K562 (cell line): Measurements from ENCODE around the gene RPLP2. TPM values are rescaled to one million over a fixed set of nuclear protein-coding genes. Genes with fewer than 3 reads are reported as not detected.

Experiments used
- BRCA1 ChIP-seq, 2 experiments: fragments of 450-650 bp in 1 of 2; sonication (generic) in 1 of 2; formaldehyde crosslinking in 1 of 2; IDR thresholded peaks; 2 replicates each; pipeline versions ENCODE4 v1.5.0 to v1.6.1; 2017 to 2020; ENCODE audit warnings: mild to moderate bottlenecking in 1 of 2, missing genetic modification reagents in 1 of 2
- BRF2 ChIP-seq: IDR thresholded peaks from 3 replicates; pipeline ENCODE4 v1.6.1; 2011; ENCODE audit warnings: borderline replicate concordance, mild to moderate bottlenecking; ENCODE audit not compliant: insufficient read length, insufficient read depth
- CBX2 ChIP-seq: fragments of 200-600 bp; sonication (generic); IDR thresholded peaks from one replicate; pipeline ENCODE4 v1.6.1; 2012; ENCODE audit warnings: mild to moderate bottlenecking, low read length, inconsistent platforms; ENCODE audit not compliant: insufficient read depth, poor library complexity, severe bottlenecking
- EP400 ChIP-seq: fragments of 450-650 bp; IDR thresholded peaks from 2 replicates; pipeline ENCODE4 v1.6.1; 2017; ENCODE audit warnings: antibody characterized with exemption, mild to moderate bottlenecking, moderate library complexity
- GATAD2A ChIP-seq: fragments of 450-650 bp; IDR thresholded peaks from 2 replicates; pipeline ENCODE4 v1.6.1; 2017
- GTF2A2 ChIP-seq: IDR thresholded peaks from 2 replicates; pipeline ENCODE4 v1.6.1; 2016; ENCODE audit warnings: mild to moderate bottlenecking, missing genetic modification characterization, missing compliant biosample characterization
- HNRNPK ChIP-seq: fragments of 200-400 bp; formaldehyde crosslinking; IDR thresholded peaks from one replicate; pipeline ENCODE4 v1.6.1; 2018; ENCODE audit warnings: mild to moderate bottlenecking, low read depth, low read length; ENCODE audit not compliant: poor library complexity, severe bottlenecking
- JUNB ChIP-seq: fragments of 450-650 bp; formaldehyde crosslinking; conservative IDR thresholded peaks from 2 replicates; pipeline ENCODE4 v1.4.0; 2020; ENCODE audit warnings: mild to moderate bottlenecking
- MITF ChIP-seq: IDR thresholded peaks from 2 replicates; pipeline ENCODE4 v1.6.1; 2014; ENCODE audit warnings: antibody characterized with exemption
- NR1H2 ChIP-seq: sonication (generic); formaldehyde crosslinking; IDR thresholded peaks from 2 replicates; pipeline ENCODE4 v1.4.0; 2020; ENCODE audit warnings: mild to moderate bottlenecking, missing genetic modification reagents
- NR2C1 ChIP-seq, 2 experiments: fragments of 450-650 bp; IDR thresholded peaks; 2 replicates each; pipeline ENCODE4 v1.6.1; 2017; ENCODE audit warnings: mild to moderate bottlenecking in 2 of 2, antibody characterized with exemption in 1 of 2, inconsistent platforms in 1 of 2, missing compliant biosample characterization in 1 of 2, missing genetic modification characterization in 1 of 2
- SETDB1 ChIP-seq: IDR thresholded peaks from one replicate; pipeline ENCODE4 v1.6.1; 2012; ENCODE audit warnings: low read length, control low read depth, inconsistent platforms
- TAF7 ChIP-seq: fragments of 450-650 bp; IDR thresholded peaks from 2 replicates; pipeline ENCODE4 v1.6.1; 2016; ENCODE audit warnings: missing genetic modification characterization, missing compliant biosample characterization
- TBP ChIP-seq: optimal IDR thresholded peaks from 2 replicates; pipeline ENCODE3; 2011; ENCODE audit warnings: low read depth, low read length, improper control_type of control experiment
- TRIM24 ChIP-seq, 2 experiments: fragments of 450-650 bp; IDR thresholded peaks; 2 replicates each; pipeline ENCODE4 v1.6.1; 2016
- VEZF1 ChIP-seq: fragments of 200-800 bp; sonication (Bioruptor generic); IDR thresholded peaks from 2 replicates; pipeline ENCODE4 v1.6.1; 2017; ENCODE audit warnings: missing genetic modification characterization, missing compliant biosample characterization
- XRCC5 ChIP-seq: fragments of 200-400 bp; formaldehyde crosslinking; IDR thresholded peaks from 2 replicates; pipeline ENCODE4 v1.6.1; 2017; ENCODE audit warnings: low read depth, mild to moderate bottlenecking, low read length
- ZBTB17 ChIP-seq: fragments of 450-650 bp; formaldehyde crosslinking; IDR thresholded peaks from 2 replicates; pipeline ENCODE4 v1.4.0; 2020; ENCODE audit warnings: mild to moderate bottlenecking
- ZNF133 ChIP-seq: fragments of 250-450 bp; sonication (Bioruptor Pico); IDR thresholded peaks from 2 replicates; pipeline ENCODE4 v1.4.0; 2020; ENCODE audit warnings: mild to moderate bottlenecking
- ZNF263 ChIP-seq: sonication (generic); formaldehyde crosslinking; IDR thresholded peaks from 2 replicates; pipeline ENCODE4 v1.8.0; 2022; ENCODE audit warnings: mild to moderate bottlenecking, missing genetic modification reagents, borderline replicate concordance
- ZNF282 ChIP-seq: sonication (generic); formaldehyde crosslinking; IDR thresholded peaks from 2 replicates; pipeline ENCODE4 v1.8.1; 2023; ENCODE audit warnings: missing genetic modification reagents
- ZNF699 ChIP-seq: fragments of 250-450 bp; sonication (Bioruptor Pico); IDR thresholded peaks from 2 replicates; pipeline ENCODE4 v1.8.0; 2021; ENCODE audit warnings: mild to moderate bottlenecking, moderate library complexity; ENCODE audit not compliant: insufficient replicate concordance
- ZSCAN29 ChIP-seq: fragments of 450-650 bp; IDR thresholded peaks from 2 replicates; pipeline ENCODE4 v1.6.1; 2017
- polyA plus RNA-seq, 8 experiments: library from polyadenylated mRNA; depleted of rRNA in 4 of 8; stranded (reverse) in 5 of 8; unstranded in 3 of 8; fragments of >200 nt; fragmentation: Nextera tagmentation in 2 of 8; fragmentation: Illumina TruSeq in 1 of 8; extraction: Ambion mirVana in 2 of 8; extraction: Trizol in 1 of 8; gene quantifications; 2 replicates each; pipeline versions ENCODE4 v1.2.1 to v1.2.3, GENCODE V29; 2011 to 2014; ENCODE audit warnings: inconsistent platforms in 1 of 8, missing spikeins in 1 of 8
- total RNA-seq, 7 experiments: library from RNA; depleted of rRNA in 6 of 7; stranded (reverse); fragments of >200 nt in 6 of 7; fragmentation: Illumina TruSeq in 2 of 7; extraction: Trizol in 2 of 7; gene quantifications; 2 replicates each; pipeline versions ENCODE4 v1.2.1 to v1.2.3, GENCODE V29; 2011 to 2021; ENCODE audit warnings: low replicate concordance in 1 of 7

The RPLP2 gene
- total and polyA plus RNA-seq, 9 of the 15 experiments (the other 6 are each of a cell fraction or from before 2014, with no cell fraction given): 528 to 3,807 (median 1,633) TPM

- TF ChIP-seq BRF2 (no peak), BRCA1 (IDR thresholded peaks at IDR 0.05) (no peak), BRCA1 (CRISPR knock-in tag; IDR thresholded peaks at IDR 0.05) (no peak), VEZF1 (CRISPR knock-in tag) (no peak), GTF2A2 (no peak), TRIM24 (IDR thresholded peaks at IDR 0.05) (no peak), TBP (no peak), MITF (no peak), ZNF133 (CRISPR knock-in tag) (no peak), NR2C1 (IDR thresholded peaks at IDR 0.05) (peak; percentile 50; the same call in 1 of the 2 replicates), NR2C1 (tag; IDR thresholded peaks at IDR 0.05) (0 out of 2 replicates have a peak, but pooled peaks have one; percentile 16), SETDB1 (no peak), TAF7 (tag) (no peak), ZBTB17 (0 out of 2 replicates have a peak, but pooled peaks have one; percentile 35), NR1H2 (no peak), ZNF699 (CRISPR knock-in tag) (no peak), XRCC5 (no peak), ZSCAN29 (no peak), JUNB (CRISPR knock-in tag) (no peak), ZNF263 (0 out of 2 replicates have a peak, but pooled peaks have one; percentile 1), HNRNPK (no peak), EP400 (no peak), GATAD2A (no peak), ZNF282 (no peak), CBX2 (no peak)
Observed at GRCh38 chr11:819943-820649, 10.3 kb downstream of the RPLP2 start (continued).
